Measurements from ENCODE around the gene ST8SIA2.

DNA sequence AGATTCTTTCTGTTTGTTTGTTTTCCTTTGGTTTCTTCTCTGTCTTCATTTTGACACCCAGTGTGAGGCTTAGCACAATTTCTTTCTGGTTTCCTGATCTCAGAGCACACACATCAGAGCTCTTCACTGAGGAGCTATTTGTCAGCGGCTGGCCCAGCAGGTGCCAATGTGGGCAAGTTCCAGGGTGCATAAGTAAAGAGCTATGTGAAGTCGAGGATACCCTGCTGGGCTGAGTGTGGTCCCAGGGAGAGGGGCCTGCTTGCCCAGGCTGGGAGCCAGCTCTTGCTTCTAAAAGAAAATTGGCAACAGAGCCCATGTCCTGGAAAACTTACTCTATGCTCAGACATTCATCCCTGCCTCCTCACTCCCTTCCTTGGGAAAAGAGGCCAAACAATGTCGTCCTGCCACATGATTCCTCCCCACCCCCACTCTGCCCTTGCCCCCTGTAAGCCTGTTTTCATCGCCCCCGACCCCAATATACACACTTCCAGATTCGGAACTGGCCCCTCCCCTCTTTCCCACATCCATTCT lies 101.2 kb downstream of the ST8SIA2 start:
- TF ChIP-seq CTCF (IDR thresholded peaks at IDR 0.05), result no peak
- no peak for TF ChIP-seq POLR2A (IDR thresholded peaks at IDR 0.05)
- no peak for TF ChIP-seq POLR2AphosphoS5 (IDR thresholded peaks at IDR 0.05)
- TF ChIP-seq EP300 (IDR thresholded peaks at IDR 0.05), result no peak

Measured in gastroesophageal sphincter (tissue), 3 donors.